A549 (cell line): ENCODE data around the gene CGB3.

ENCODE experiments used
- CTCF ChIP-seq: fragments of >200 bp; sonication (Bioruptor Twin); formaldehyde crosslinking; IDR thresholded peaks from 3 replicates; pipeline ENCODE4 v1.5.1; 2016
- E2F6 ChIP-seq: IDR thresholded peaks from 2 replicates; pipeline ENCODE4 v1.6.1; 2012; ENCODE audit warnings: low read depth, borderline replicate concordance
- EP300 ChIP-seq, 2 experiments: fragments of >200 bp; sonication (Bioruptor Twin); formaldehyde crosslinking; IDR thresholded peaks; 2 replicates in 1 of 2; 3 replicates in 1 of 2; pipeline ENCODE4 v1.6.1; 2016 to 2017
- NR3C1 ChIP-seq: fragments of >200 bp; sonication (Bioruptor Twin); formaldehyde crosslinking; IDR thresholded peaks from 3 replicates; pipeline ENCODE4 v1.6.1; 2017
- PBX3 ChIP-seq: IDR thresholded peaks from 2 replicates; pipeline ENCODE4 v1.6.1; 2012
- POLR2A ChIP-seq: IDR thresholded peaks from 2 replicates; pipeline ENCODE4 v1.6.1; 2012; ENCODE audit warnings: mild to moderate bottlenecking, low read length
- RAD21 ChIP-seq, 2 experiments: fragments of >200 bp in 1 of 2; sonication (Bioruptor Twin) in 1 of 2; formaldehyde crosslinking in 1 of 2; IDR thresholded peaks in 1 of 2; conservative IDR thresholded peaks in 1 of 2; 2 replicates in 1 of 2; 3 replicates in 1 of 2; pipeline ENCODE4 v1.6.1; 2012 to 2018; ENCODE audit warnings: inconsistent platforms in 1 of 2
- RCOR1 ChIP-seq: fragments of 150-350 bp; IDR thresholded peaks from 2 replicates; pipeline ENCODE4 v1.6.1; 2014; ENCODE audit warnings: antibody characterized with exemption, low read length, low read depth
- ZSCAN20 ChIP-seq: fragments of 250-450 bp; sonication (Bioruptor Pico); IDR thresholded peaks from 2 replicates; pipeline ENCODE4 v1.8.0; 2022; ENCODE audit warnings: mild to moderate bottlenecking, moderate library complexity

GRCh38 chr19:49010453-49010852 is 13.7 kb downstream of the CGB3 start:
- TF ChIP-seq CTCF (no peak), ZSCAN20 (CRISPR knock-in tag) (no peak), EP300 (IDR thresholded peaks at IDR 0.05) (no peak), POLR2A (no peak), RAD21 (conservative IDR thresholded peaks at IDR 0.05 in 1 of 2, IDR thresholded peaks at IDR 0.05 in 1 of 2) (no peak), E2F6 (no peak), PBX3 (no peak), RCOR1 (no peak), NR3C1 (no peak)
